Activated CD8-positive, alpha-beta memory T cell treated with anti-CD3 and anti-CD28 coated beads, Interleukin-2, amount 10 ng/mL, durations not matched to agents 7 days and 5 days (primary cell): Measurements from ENCODE around the gene SHD. TPM values are rescaled to one million over a fixed set of nuclear protein-coding genes. Genes with fewer than 3 reads are reported as not detected.

Experiments
- ATAC-seq: fragments of 150-1000 bp; cut with Tn5 transposase; one replicate; pipeline ENCODE4 v1.10.0; 2021; ENCODE audit warnings: moderate library complexity
- CTCF ChIA-PET: fragments of 350-600 bp; sonication (Branson Sonifier 250); formaldehyde crosslinking; loops from one replicate; lab custom pipeline; 2021; ENCODE audit warnings: antibody characterized with exemption; lab: Charles Lee
- DNase-seq: peaks from one replicate; pipeline ENCODE4 v3.0.0-alpha.2; 2020
- H3K27ac Mint-ChIP-seq: one replicate; pipeline ENCODE4 v1.8.0; 2021; ENCODE audit warnings: mild to moderate bottlenecking, mixed read lengths
- H3K27me3 Mint-ChIP-seq: one replicate; pipeline ENCODE4 v1.8.0; 2021; ENCODE audit warnings: mixed read lengths
- H3K36me3 Mint-ChIP-seq: one replicate; pipeline ENCODE4 v1.8.0; 2021; ENCODE audit warnings: mild to moderate bottlenecking, mixed read lengths
- H3K4me1 Mint-ChIP-seq: one replicate; pipeline ENCODE4 v1.8.0; 2021; ENCODE audit warnings: mixed read lengths
- H3K4me3 Mint-ChIP-seq: one replicate; pipeline ENCODE4 v1.8.0; 2021; ENCODE audit warnings: mild to moderate bottlenecking, moderate library complexity, mixed read lengths
- H3K9me3 Mint-ChIP-seq: one replicate; pipeline ENCODE4 v1.8.0; 2022; ENCODE audit warnings: low read depth, mixed read lengths
- total RNA-seq, 2 experiments: library from RNA; stranded (reverse); gene quantifications; one replicate each; pipeline ENCODE4 v1.2.3, GENCODE V29; 2021

The SHD gene
- total RNA-seq, 2 experiments from 2014 or later, result not detected

- H3K27ac Mint-ChIP-seq, result no peak overlapping the region
- CTCF ChIA-PET, result interaction anchor here (1.2 to 1.5 kb wide), 2 partner anchors 32 to 42 kb away, joined by 3 to 4 read pairs; partner anchors contain the start of gene MPND
- H3K9me3 Mint-ChIP-seq, result no peaks in the 10 kb centered on the region
- peak; percentile 63 for ATAC-seq
- no peaks in the 10 kb centered on the region for H3K27me3 Mint-ChIP-seq
- peaks cover 1% of the 10 kb centered on the region for H3K36me3 Mint-ChIP-seq
- H3K4me1 Mint-ChIP-seq, result peaks cover 2% of the 10 kb centered on the region
- no peak for DNase-seq
- no peak overlapping the region for H3K4me3 Mint-ChIP-seq
Measured at GRCh38 chr19:4310247-4311121, 31.4 kb downstream of the SHD start.

- ATAC-seq (no peak), DNase-seq (no peak)
- Mint-ChIP-seq H3K36me3 (peaks cover 20% of the 10 kb centered on the region), H3K4me1 (no peaks in the 10 kb centered on the region), H3K27me3 (no peaks in the 10 kb centered on the region), H3K27ac (no peak overlapping the region), H3K9me3 (no peaks in the 10 kb centered on the region), H3K4me3 (no peak overlapping the region)
- CTCF ChIA-PET, result interaction anchor here (0.9 to 1.4 kb wide), 2 partner anchors 22 to 39 kb away, joined by 3 to 4 read pairs; no protein-coding TSS in a partner anchor
Measured at GRCh38 chr19:4313847-4314490, 34.9 kb downstream of the SHD start.

GRCh38 chr19:4316956-4317355, 37.9 kb downstream of the SHD start:
- H3K9me3 Mint-ChIP-seq, result peaks cover 14% of the 10 kb centered on the region
- H3K36me3 Mint-ChIP-seq, result peaks cover 30% of the 10 kb centered on the region
- H3K27me3 Mint-ChIP-seq, result no peaks in the 10 kb centered on the region
- DNase-seq (no peak), ATAC-seq (no peak)
- no peaks in the 10 kb centered on the region for H3K4me1 Mint-ChIP-seq
- H3K4me3 Mint-ChIP-seq, result no peak overlapping the region
- CTCF ChIA-PET, result no interaction called here
- no peak overlapping the region for H3K27ac Mint-ChIP-seq

- Mint-ChIP-seq H3K27me3 (no peaks in the 10 kb centered on the region), H3K36me3 (peaks cover 29% of the 10 kb centered on the region), H3K4me3 (no peak overlapping the region), H3K9me3 (peaks cover 14% of the 10 kb centered on the region), H3K4me1 (no peaks in the 10 kb centered on the region), H3K27ac (no peak overlapping the region)
- DNase-seq, result no peak
- CTCF ChIA-PET, result interaction anchor here (2.0 to 4.8 kb wide), 2 partner anchors 34 to 51 kb away, joined by 7 to 19 read pairs; no protein-coding TSS in a partner anchor
- no peak for ATAC-seq
Measured at GRCh38 chr19:4318460-4318859, 39.4 kb downstream of the SHD start.

- H3K36me3 Mint-ChIP-seq, result peaks cover 29% of the 10 kb centered on the region
- H3K4me3 Mint-ChIP-seq, result no peak overlapping the region
- ATAC-seq (no peak), DNase-seq (no peak)
- no peaks in the 10 kb centered on the region for H3K27me3 Mint-ChIP-seq
- H3K9me3 Mint-ChIP-seq, result peaks cover 14% of the 10 kb centered on the region
- H3K27ac Mint-ChIP-seq, result no peak overlapping the region
- H3K4me1 Mint-ChIP-seq, result no peaks in the 10 kb centered on the region
- CTCF ChIA-PET, result interaction anchor here (0.8 to 4.8 kb wide), 3 partner anchors 24 to 52 kb away, joined by 3 to 19 read pairs (median 7); no protein-coding TSS in a partner anchor
Measured at GRCh38 chr19:4319067-4319718, 40.1 kb downstream of the SHD start.

- Mint-ChIP-seq H3K27ac (no peak overlapping the region), H3K36me3 (peaks cover 29% of the 10 kb centered on the region), H3K9me3 (peaks cover 14% of the 10 kb centered on the region), H3K4me3 (no peak overlapping the region), H3K27me3 (no peaks in the 10 kb centered on the region), H3K4me1 (no peaks in the 10 kb centered on the region)
- DNase-seq (no peak), ATAC-seq (no peak)
- CTCF ChIA-PET, result interaction anchor here (1.4 to 4.8 kb wide), 5 partner anchors 9 to 82 kb away, joined by 3 to 19 read pairs (median 4); partner anchors contain the start of gene CHAF1A
Measured at GRCh38 chr19:4320419-4320818, 41.4 kb downstream of the SHD start.

GRCh38 chr19:4322942-4323665, 44.0 kb downstream of the SHD start:
- H3K27me3 Mint-ChIP-seq, result peaks cover 8% of the 10 kb centered on the region
- H3K27ac Mint-ChIP-seq, result no peak overlapping the region
- CTCF ChIA-PET, result interaction anchor here (0.5 to 4.8 kb wide), 3 partner anchors 56 to 331 kb away, joined by 3 to 19 read pairs (median 3); no protein-coding TSS in a partner anchor
- H3K4me1 Mint-ChIP-seq, result peaks cover 16% of the 10 kb centered on the region
- no peak for ATAC-seq
- peaks cover 14% of the 10 kb centered on the region for H3K9me3 Mint-ChIP-seq
- no peak overlapping the region for H3K4me3 Mint-ChIP-seq
- DNase-seq, result no peak
- peaks cover 19% of the 10 kb centered on the region for H3K36me3 Mint-ChIP-seq

- H3K4me1 Mint-ChIP-seq, result peaks cover 20% of the 10 kb centered on the region
- DNase-seq (no peak), ATAC-seq (no peak)
- H3K27me3 Mint-ChIP-seq, result peaks cover 8% of the 10 kb centered on the region
- H3K36me3 Mint-ChIP-seq, result peaks cover 13% of the 10 kb centered on the region
- no peak overlapping the region for H3K4me3 Mint-ChIP-seq
- no peak overlapping the region for H3K27ac Mint-ChIP-seq
- H3K9me3 Mint-ChIP-seq, result peaks cover 14% of the 10 kb centered on the region
- CTCF ChIA-PET, result no interaction called here
Measured at GRCh38 chr19:4323692-4324091, 44.6 kb downstream of the SHD start.

GRCh38 chr19:4324228-4324627, 45.2 kb downstream of the SHD start:
- DNase-seq, result no peak
- Mint-ChIP-seq H3K4me1 (peaks cover 23% of the 10 kb centered on the region), H3K4me3 (no peak overlapping the region), H3K9me3 (peaks cover 12% of the 10 kb centered on the region), H3K27ac (no peak overlapping the region), H3K27me3 (peaks cover 8% of the 10 kb centered on the region), H3K36me3 (peaks cover 8% of the 10 kb centered on the region)
- ATAC-seq, result no peak
- CTCF ChIA-PET, result no interaction called here

- Mint-ChIP-seq H3K4me1 (peaks cover 28% of the 10 kb centered on the region), H3K27me3 (peaks cover 8% of the 10 kb centered on the region), H3K9me3 (no peaks in the 10 kb centered on the region), H3K4me3 (peak overlapping the region; percentile 14), H3K27ac (no peak overlapping the region), H3K36me3 (peaks cover 3% of the 10 kb centered on the region)
- DNase-seq, result no peak
- ATAC-seq, result no peak
- CTCF ChIA-PET, result interaction anchor here (1.3 kb wide), 1 partner anchor 60 kb away, joined by 3 read pairs; no protein-coding TSS in a partner anchor
Measured at GRCh38 chr19:4326215-4326836, 47.3 kb downstream of the SHD start.

GRCh38 chr19:4326837-4327251, 47.8 kb downstream of the SHD start:
- no peak for ATAC-seq
- CTCF ChIA-PET, result no interaction called here
- Mint-ChIP-seq H3K36me3 (peaks cover 2% of the 10 kb centered on the region), H3K27me3 (peaks cover 8% of the 10 kb centered on the region), H3K4me1 (peaks cover 28% of the 10 kb centered on the region), H3K27ac (no peak overlapping the region), H3K9me3 (no peaks in the 10 kb centered on the region), H3K4me3 (peak overlapping the region; percentile 85)
- peak; percentile 48 for DNase-seq

GRCh38 chr19:4327252-4327876, 48.3 kb downstream of the SHD start:
- DNase-seq, result peak; percentile 89
- Mint-ChIP-seq H3K36me3 (peaks cover 2% of the 10 kb centered on the region), H3K4me1 (peaks cover 28% of the 10 kb centered on the region), H3K27me3 (peaks cover 8% of the 10 kb centered on the region), H3K27ac (peak overlapping the region; percentile 74), H3K4me3 (peak overlapping the region; percentile 85), H3K9me3 (no peaks in the 10 kb centered on the region)
- CTCF ChIA-PET, result interaction anchor here (0.9 to 1.3 kb wide), 4 partner anchors 16 to 75 kb away, joined by 3 to 6 read pairs (median 4); partner anchors contain the start of genes CHAF1A and MPND
- ATAC-seq, result peak; percentile 48
